GM18520 (cell line): ENCODE results near the gene CLSTN1.

Source experiments
- ATAC-seq: cut with Tn5 transposase; IDR thresholded peaks from one replicate; pipeline ENCODE4 v1.9.1; 2021; ENCODE audit not compliant: unreplicated experiment

CLSTN1 gene

DNA sequence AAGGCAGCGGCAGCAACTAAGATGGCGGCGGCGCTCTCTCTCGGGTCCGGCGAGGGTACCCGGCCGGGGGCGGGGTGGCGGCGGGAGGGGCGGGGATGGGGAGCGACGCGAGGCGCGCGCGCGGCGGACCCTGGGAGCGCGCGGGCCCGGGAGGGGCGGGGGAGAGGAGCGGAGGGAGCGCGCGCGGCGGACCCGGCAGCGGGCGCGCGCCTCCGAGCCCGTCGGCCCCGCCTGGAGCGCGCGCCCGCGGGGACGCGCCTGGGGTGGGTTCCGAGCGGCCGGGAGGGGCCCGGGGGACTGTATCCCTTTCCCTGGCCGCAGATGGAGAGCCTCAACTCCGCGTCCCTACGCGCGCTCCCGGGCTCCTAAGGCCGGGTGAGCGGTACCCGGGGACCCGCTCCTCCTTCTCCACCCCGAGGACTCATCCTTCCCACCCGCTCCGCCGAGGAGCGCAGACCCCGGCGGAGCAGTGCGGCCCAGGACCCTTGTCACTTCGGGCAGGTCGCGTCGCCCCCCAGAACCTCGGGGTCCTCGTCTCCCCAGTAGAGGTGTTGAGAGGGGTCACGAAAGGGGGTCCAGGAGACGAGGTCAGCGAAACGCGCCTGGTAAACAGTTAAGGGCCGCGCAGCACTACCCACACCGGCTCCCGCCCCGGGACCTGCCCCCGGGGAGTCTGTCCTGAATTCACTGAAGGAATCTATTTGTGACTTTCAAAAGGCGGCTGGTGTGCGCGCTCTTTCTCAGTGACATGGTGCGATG lies at the start of gene CLSTN1:
Gene CLSTN1 (minus strand): TSS at position 23 of the 759 bp plus-strand sequence. CDS start 232 bp downstream, outside the sequence.
- ATAC-seq = peak; percentile 48

DNA sequence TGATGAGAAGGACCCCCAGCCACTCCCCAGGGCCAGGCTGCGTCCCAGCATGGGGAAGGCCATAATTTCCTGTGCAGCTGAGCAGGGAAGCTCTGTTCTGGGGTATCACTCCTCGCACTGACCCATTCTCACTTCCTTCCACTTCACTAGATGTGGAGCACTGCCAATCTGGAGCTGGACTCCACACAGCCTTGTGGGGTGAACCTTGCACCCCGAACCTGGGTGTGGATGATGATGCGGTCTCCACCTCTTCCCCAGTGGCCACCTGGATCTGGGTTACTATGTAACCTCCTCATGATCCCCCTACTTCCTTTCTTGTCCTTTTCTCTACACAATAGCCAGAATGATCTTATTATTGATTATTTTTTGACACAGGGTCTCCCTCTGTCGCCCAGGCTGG lies 49.6 kb upstream of the CLSTN1 start:
- no peak for ATAC-seq

- no peak for ATAC-seq
These were observed 48.8 kb upstream of the CLSTN1 start for GRCh38 chr1:9872430-9873165.

- no peak for ATAC-seq
These were observed 48.1 kb upstream of the CLSTN1 start for GRCh38 chr1:9871707-9872425.

- no peak for ATAC-seq
These were observed 47.3 kb upstream of the CLSTN1 start for GRCh38 chr1:9871021-9871420.

GRCh38 chr1:9870572-9870971 lies 46.8 kb upstream of the CLSTN1 start:
- no peak for ATAC-seq

DNA sequence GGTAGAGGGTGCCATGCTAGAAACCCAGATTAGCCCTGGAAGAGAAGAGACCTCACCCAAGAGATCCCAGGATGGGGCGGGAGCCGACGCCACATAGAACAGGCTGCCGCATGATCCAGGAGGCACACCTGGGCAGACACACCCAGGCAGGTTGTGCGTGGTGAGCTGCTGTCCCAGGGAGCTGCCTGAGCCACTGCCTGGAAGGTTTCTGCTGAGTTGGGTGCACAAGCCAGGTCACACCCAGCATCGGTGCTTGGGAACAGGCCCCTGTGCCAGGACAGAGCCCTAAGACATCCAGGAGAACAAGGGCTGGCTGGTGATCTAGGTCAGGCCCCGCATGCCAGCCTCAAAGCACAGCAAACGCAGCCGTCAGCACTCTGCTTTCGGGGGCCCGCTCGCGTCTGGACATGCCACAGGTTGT lies 46.1 kb upstream of the CLSTN1 start:
- no peak for ATAC-seq

DNA sequence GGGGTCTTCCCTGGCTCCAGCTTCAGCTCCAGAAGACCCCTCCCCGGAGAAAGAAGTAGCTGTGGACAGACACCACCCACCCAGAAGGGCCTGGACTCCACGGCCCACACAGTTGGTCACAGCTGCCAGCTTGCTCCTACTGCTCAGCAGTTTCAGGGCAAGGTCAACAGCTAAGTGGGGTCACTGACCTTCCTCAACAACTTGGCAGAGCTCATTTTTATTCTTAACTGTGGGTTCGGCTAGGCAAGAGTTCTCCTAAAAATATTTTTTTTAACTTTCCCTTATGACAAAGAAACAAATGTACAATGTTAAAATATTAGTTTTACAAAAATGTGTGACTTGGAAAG lies 44.5 kb upstream of the CLSTN1 start:
- no peak for ATAC-seq

DNA sequence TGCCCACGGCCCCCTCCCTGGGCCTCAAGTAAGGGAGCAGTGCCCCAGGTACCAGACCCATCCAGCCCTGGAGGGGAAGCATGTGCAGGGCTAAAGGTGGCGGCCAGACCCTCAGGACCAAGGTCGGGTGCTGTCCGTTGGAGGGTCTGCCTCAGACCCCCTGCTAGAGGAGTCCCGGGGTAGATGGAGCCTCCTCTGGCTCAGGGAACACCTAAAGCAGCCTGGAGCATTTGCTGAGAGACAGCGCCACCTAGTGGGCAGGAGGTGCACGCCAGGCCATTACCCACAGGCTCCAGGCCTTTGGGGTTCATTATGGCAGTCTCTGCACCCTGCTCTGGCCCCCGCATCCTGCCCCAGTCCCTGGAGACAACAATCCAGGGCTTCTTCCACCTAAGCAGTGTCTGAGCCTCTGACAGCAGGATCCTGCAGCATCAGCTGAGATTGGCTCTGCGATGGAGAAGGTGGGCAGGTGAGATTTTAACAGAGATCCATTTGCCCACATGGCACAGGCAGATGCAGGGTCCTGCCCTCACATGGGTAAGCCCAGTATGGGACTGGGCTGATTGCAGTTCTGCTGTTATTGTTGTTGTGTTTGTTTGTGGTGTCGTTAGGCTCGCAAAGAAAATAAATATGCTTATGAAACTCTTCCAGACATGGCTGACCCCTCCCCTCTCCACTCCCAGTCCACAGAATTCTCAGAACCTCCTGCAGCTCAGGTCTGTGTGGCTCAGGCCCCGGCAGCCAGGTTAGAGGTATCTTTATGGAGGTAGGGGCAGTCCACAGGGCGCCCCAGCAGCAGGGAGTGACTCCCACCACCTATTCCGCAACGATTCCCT lies 43.9 kb upstream of the CLSTN1 start:
- no peak for ATAC-seq

DNA sequence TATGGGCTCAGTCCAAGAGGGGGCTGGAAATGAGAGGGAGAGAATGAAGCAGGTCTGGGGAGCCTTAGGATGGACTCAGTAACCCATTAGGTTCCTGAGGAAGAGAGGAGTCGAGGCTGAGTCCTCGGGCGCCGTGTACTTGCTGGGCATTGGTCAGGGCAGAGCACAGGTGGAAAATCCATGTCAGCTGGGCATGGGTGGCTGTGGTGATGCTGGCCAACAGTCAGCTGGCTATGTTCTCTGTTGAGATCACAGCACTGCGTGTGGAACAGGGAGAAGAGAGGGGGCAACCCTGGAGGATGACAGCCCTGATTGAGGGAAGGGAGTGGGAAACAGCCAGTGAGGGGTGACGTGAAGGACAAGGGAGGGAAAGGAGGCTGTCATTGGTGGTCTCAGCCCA lies 43.1 kb upstream of the CLSTN1 start:
- no peak for ATAC-seq

GRCh38 chr1:9865724-9866123 lies 42.0 kb upstream of the CLSTN1 start:
- no peak for ATAC-seq

GRCh38 chr1:9863371-9863770 lies 39.6 kb upstream of the CLSTN1 start:
- no peak for ATAC-seq

DNA sequence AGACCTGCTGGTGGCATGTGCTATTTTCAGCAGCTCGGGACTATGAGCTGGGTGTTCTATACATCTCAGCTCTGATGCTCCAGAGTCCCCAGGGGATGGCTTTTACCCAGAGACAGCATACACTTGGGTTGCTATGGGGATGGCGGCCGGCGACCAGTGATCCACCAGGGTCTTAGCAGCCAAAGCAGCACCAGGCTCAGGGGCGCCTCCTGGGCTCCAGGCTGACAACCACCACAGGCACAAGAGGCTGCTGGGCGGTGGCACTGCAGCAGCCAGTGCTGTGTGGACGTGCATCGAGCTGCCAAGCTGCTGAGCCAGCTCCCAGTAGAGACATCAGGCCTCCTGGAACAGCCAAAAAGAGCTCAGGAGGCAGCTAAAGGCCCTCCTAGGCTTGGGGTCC lies 37.6 kb upstream of the CLSTN1 start:
- ATAC-seq = no peak

GRCh38 chr1:9860887-9861286 lies 37.1 kb upstream of the CLSTN1 start:
- no peak for ATAC-seq

DNA sequence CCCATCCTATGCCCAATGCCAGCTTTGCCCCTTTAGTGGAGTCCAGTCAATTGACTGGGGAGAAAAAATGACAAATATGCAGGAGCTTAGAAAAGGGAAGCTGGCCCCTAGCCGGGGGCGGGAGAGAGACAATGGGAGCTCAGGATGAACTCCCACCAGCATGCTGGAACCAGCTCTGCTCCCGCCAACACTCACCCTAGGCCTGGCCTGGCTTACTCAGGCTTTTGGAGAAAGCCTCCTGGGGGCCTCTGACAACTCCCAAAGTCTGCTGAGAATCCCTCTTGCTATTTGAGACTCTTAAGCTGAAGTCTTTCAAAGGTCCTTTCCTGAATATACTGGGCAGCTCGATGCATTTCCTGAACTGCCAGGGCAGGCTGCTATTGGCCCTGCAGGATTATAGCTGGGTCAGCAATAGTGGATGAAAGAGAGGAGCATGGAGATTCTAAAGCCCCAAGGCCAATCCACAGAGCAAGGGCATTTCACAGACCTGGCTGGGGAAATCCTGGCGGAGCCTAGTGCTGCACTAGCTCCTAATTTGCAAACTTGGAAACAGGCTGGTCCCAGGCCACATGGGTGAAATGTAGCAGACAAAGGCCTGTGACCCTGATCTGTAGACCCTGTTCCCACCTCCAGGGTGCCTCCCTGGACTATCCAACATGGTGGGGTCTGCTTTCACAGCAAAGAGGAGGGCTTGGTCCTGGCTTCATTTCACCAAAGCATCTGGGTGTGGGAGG lies 35.7 kb upstream of the CLSTN1 start:
- ATAC-seq = no peak

GRCh38 chr1:9858293-9859035 lies 34.7 kb upstream of the CLSTN1 start:
- ATAC-seq = no peak

DNA sequence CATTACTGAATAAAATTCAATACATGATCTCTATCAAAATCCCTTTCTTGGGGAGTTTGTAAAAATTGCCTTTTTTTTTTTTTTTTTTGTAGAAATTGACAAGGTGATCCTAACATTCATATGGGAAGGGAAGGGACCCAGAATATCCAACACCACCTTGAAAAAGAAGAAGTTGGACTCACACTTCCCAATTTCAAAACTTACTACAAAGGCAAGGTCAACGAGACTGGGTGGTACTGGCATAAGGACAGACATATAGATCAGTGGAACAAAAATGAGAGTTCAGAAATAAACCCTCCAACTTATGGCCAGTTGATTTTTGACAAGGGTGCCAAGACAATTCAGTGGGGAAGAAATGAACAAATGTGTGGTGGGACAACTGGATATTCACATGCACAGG lies 31.4 kb upstream of the CLSTN1 start:
- no peak for ATAC-seq

GRCh38 chr1:9853249-9853595 lies 29.5 kb upstream of the CLSTN1 start:
- ATAC-seq = no peak

DNA sequence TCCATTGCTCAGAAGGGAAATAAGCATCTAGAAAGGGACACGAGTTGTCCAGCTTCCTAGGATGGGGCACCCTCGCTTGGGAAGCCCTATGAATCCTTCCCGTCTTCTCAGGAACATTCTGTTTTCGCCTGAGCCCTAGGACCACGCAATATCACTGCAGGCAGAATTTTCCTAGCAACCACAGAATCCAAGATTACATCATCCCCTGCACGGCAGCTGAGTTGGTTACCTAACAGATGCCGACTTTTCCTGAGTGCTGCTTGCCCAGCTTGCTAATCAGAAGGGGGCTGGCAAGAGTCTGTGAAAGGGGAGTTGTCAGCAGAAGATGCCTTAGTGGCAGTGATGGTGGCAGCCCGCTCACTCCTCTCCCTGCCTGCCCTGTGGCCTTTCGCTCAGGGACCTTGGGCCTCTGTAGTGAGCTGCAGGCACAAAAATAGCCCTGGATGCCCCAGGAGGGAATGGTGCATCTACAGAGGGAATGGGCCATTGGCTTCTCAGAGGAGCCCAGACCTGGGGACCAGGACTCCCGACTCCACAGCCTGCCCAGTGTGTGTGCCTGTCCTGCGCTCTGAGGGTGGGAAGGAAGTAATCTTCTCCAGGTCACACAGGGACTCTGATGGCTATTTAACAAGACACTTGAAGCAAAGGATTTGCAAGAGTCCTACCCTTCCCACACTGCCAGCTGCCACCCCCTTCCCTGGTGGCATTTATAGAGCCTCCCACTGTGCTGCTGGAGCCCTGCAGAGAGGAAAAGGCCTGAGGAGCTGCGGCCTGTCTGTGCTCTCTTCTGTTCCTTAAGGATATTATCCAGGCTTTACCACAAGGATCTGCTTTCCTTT lies 28.9 kb upstream of the CLSTN1 start:
- no peak for ATAC-seq
